Measurements from ENCODE around the gene ACKR3. TPM values are rescaled to one million over a fixed set of nuclear protein-coding genes. Genes with fewer than 3 reads are reported as not detected.
A peak's percentile ranks its signal among the peaks of the same experiment; 100 is the strongest.

The ACKR3 gene
- total and polyA plus RNA-seq, 4 experiments from 2014 or later = 3.7 to 4.5 (median 4.2) TPM

DNA sequence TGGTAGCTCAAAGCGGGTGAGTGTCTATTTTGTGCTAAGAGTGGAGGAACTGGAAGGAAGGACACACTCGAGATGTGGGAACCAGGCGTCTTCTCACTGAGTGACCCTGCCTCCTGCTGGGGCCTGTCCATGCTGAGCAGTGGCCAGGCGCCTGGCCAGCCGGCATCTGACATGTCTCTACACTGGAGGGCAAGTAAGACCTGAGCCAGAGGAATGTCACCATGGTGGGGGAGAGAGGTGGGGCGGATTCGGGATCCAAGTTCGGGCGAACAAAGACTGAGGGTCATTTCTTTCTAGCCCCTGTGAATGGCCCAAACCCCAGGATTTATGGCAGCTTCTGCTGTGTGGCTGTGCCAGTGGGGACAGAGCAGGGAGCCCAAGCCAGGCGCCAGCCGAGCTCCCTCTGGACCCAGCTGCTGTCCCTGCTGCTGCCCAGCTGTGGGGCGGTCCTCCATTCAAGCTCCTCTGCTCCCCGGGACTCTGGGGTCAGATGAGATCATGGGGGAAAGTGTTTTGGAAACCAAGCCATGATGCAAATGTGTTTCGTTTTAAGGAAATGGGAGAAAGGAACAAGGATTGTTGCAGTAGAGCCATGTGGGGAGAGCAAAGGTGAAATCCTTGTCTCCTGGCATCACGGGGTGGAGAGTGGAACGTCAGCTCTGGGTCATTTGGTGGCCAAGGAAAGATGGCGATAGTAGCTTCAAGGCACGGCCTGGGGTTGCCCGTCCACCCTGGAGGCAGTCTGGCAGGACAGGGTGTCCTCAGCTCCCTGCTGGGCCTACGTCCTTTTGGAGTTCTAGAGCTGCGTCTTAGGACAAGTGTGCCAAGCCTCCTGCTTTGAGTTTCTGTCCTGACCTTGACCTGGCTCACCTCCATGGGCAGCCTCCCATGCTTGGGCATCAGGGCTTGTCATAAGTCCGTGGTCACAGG lies 8.1 kb downstream of the ACKR3 start:
- H3K4me1 Mint-ChIP-seq = peaks cover 0 to 4% (median 0%) of the 10 kb centered on the region in 4 donors
- intact Hi-C loops (cut with micrococcal nuclease) = no loop called here
- no peak overlapping the region for H3K4me3 Mint-ChIP-seq
- no peaks in the 10 kb centered on the region for H3K9me3 Mint-ChIP-seq
- H3K27me3 ChIP-seq (ENCODE audit: insufficient read depth, low read length) = no peaks in the 10 kb centered on the region
- H3K27ac Mint-ChIP-seq = peak overlapping the region in 2 of 7 donors; percentile 19 to 48
- H3K4me3 ChIP-seq (ENCODE audit: low read length in 2 of 2) = no peak overlapping the region
- ChIA-PET POLR2A (ENCODE audit: partially characterized antibody) (no interaction called here), CTCF (ENCODE audit: partially characterized antibody) (interaction anchor here (1.2 to 4.2 kb wide), 3 partner anchors 8 to 65 kb away, joined by 3 to 26 read pairs (median 5); partner anchors contain the start of gene ACKR3)
- H3K27me3 Mint-ChIP-seq = no peaks in the 10 kb centered on the region
- H3K9me3 ChIP-seq (ENCODE audit: control insufficient read depth in 1 of 2, low read length in 2 of 2) = no peaks in the 10 kb centered on the region
- peaks cover 9% of the 10 kb centered on the region for H3K36me3 ChIP-seq (ENCODE audit: insufficient read depth, low read length)
- no peaks in the 10 kb centered on the region for H3K4me1 ChIP-seq (ENCODE audit: insufficient read depth, low read length)
- no peak overlapping the region for H3K27ac ChIP-seq (ENCODE audit: low read depth, low read length)
- peaks cover 20 to 36% of the 10 kb centered on the region in 2 donors for H3K36me3 Mint-ChIP-seq
- no peak for DNase-seq

DNA sequence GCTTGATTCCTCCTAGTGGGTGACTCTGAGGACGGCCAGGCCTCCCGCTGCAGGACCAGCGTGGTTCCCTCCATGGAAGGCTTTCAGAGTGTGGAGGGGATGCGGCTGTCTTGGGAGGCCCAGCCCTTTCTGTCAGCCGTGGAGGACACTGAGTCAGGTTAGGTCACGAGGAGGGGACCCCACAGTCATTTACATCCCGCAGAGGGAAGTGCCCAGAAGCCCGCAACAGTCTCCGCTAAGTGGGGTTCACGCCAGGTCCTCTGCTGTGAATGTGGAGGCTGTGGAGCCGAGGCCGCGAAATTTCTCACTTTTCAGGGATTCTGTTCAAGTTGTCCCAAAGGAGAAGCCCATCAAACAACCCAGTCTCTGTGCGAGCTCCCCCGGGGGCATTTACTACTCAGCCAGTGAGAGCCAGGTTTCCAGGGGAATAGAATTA lies 8.8 kb downstream of the ACKR3 start:
- Histone ChIP-seq H3K4me1 (ENCODE audit: insufficient read depth, low read length) (no peaks in the 10 kb centered on the region), H3K4me3 (ENCODE audit: low read length in 2 of 2) (no peak overlapping the region), H3K27me3 (ENCODE audit: insufficient read depth, low read length) (no peaks in the 10 kb centered on the region), H3K9me3 (ENCODE audit: control insufficient read depth in 1 of 2, low read length in 2 of 2) (no peaks in the 10 kb centered on the region), H3K36me3 (ENCODE audit: insufficient read depth, low read length) (peaks cover 9% of the 10 kb centered on the region), H3K27ac (ENCODE audit: low read depth, low read length) (no peak overlapping the region)
- Mint-ChIP-seq H3K9me3 (no peaks in the 10 kb centered on the region), H3K27ac (no peak overlapping the region), H3K4me3 (no peak overlapping the region), H3K27me3 (no peaks in the 10 kb centered on the region), H3K36me3 (peaks cover 16 to 35% of the 10 kb centered on the region in 2 donors), H3K4me1 (peaks cover 0 to 4% (median 1%) of the 10 kb centered on the region in 4 donors)
- no peak for DNase-seq
- intact Hi-C loops (cut with micrococcal nuclease) = no loop called here
- CTCF ChIA-PET (ENCODE audit: partially characterized antibody) = interaction anchor here (1.5 to 4.2 kb wide), 2 partner anchors 9 to 66 kb away, joined by 5 to 26 read pairs; partner anchors contain the start of gene ACKR3
- POLR2A ChIA-PET (ENCODE audit: partially characterized antibody) = no interaction called here

DNA sequence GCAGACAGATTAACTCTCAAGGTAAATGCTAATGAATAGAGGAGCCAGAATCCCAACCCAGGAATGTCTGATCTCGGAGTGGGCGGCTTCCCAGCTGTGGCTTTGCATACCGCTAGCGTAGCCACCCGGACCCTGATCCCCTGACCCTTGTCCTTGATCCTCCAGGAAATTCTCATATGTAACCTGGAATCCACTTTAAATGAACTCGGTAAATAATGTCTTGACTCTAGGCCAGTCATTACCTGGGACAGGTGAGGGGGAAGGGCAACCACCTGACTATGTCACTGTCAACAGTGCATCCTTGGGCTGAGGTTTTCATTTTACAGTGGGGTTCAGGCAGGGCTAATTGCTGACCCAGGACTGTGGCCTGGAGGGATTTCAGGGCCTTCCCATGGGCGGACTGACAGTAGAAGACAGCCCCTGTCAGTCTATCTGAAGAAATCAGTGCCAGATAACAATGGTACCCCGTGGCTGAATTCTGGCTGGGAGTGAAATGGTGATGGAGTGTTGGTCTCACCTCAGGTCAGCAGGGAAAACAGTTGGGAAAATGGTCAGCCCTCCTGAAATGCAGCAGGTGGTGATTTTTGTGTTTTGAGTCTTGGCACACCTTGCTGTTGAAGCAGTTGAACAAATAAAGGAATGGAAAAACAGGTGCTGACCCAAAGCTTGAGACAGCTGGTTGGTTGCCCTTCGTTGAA lies 9.6 kb downstream of the ACKR3 start:
- peaks cover 16 to 34% of the 10 kb centered on the region in 2 donors for H3K36me3 Mint-ChIP-seq
- CTCF ChIA-PET (ENCODE audit: partially characterized antibody) = interaction anchor here (1.0 to 4.2 kb wide), 2 partner anchors 9 to 66 kb away, joined by 3 to 26 read pairs; partner anchors contain the start of gene ACKR3

DNA sequence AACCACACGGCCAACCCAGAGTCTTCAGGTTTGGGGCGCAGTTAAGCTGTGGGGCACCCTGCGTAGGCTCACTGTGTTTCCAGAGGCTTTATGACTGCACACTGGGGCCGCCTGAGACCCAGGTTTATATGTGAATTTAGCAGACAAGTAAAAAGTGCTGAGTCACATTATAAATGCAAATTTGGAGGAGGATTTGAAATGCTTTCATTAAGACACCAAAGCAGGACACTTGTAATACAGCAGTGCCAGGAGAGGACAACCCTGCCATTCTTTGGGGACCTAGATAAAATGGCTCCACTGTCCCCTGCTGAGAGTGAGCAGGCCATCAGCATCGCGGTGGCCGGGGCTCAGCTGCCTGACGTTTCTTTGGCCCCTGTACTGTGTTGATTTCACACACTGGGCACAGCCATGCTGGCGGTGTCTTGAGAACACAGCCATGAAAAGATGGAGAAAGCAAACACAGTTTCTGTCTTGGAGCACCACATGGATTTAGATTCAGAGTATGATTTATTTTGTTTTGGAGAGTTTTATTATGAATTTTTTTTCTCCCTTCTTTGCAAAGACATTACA lies 10.2 kb downstream of the ACKR3 start:
- Mint-ChIP-seq H3K9me3 (no peaks in the 10 kb centered on the region), H3K4me3 (no peak overlapping the region), H3K27me3 (no peaks in the 10 kb centered on the region), H3K4me1 (peaks cover 0 to 2% (median 0%) of the 10 kb centered on the region in 4 donors), H3K36me3 (peaks cover 17 to 32% of the 10 kb centered on the region in 2 donors), H3K27ac (no peak overlapping the region)
- Histone ChIP-seq H3K4me3 (ENCODE audit: low read length in 2 of 2) (no peak overlapping the region), H3K27me3 (ENCODE audit: insufficient read depth, low read length) (no peaks in the 10 kb centered on the region), H3K36me3 (ENCODE audit: insufficient read depth, low read length) (peaks cover 9% of the 10 kb centered on the region), H3K9me3 (ENCODE audit: control insufficient read depth in 1 of 2, low read length in 2 of 2) (no peaks in the 10 kb centered on the region), H3K4me1 (ENCODE audit: insufficient read depth, low read length) (no peaks in the 10 kb centered on the region), H3K27ac (ENCODE audit: low read depth, low read length) (no peak overlapping the region)
- no peak for DNase-seq
- ChIA-PET CTCF (ENCODE audit: partially characterized antibody) (interaction anchor here (1.0 to 4.2 kb wide), 2 partner anchors 10 to 67 kb away, joined by 3 to 26 read pairs; partner anchors contain the start of gene ACKR3), POLR2A (ENCODE audit: partially characterized antibody) (no interaction called here)
- intact Hi-C loops (cut with micrococcal nuclease) = no loop called here

More for the DNA sequence above, 9.6 kb downstream of the ACKR3 start:
- H3K36me3 ChIP-seq (ENCODE audit: insufficient read depth, low read length) = peaks cover 9% of the 10 kb centered on the region
- DNase-seq = no peak
- Mint-ChIP-seq H3K4me3 (no peak overlapping the region), H3K27ac (peak overlapping the region in 1 of 7 donors; percentile 37), H3K9me3 (no peaks in the 10 kb centered on the region), H3K4me1 (peaks cover 0 to 3% (median 1%) of the 10 kb centered on the region in 4 donors), H3K27me3 (no peaks in the 10 kb centered on the region)
- no peak overlapping the region for H3K4me3 ChIP-seq (ENCODE audit: low read length in 2 of 2)
- no peaks in the 10 kb centered on the region for H3K9me3 ChIP-seq (ENCODE audit: control insufficient read depth in 1 of 2, low read length in 2 of 2)
- H3K27me3 ChIP-seq (ENCODE audit: insufficient read depth, low read length) = no peaks in the 10 kb centered on the region
- H3K27ac ChIP-seq (ENCODE audit: low read depth, low read length) = no peak overlapping the region
- intact Hi-C loops (cut with micrococcal nuclease) = no loop called here
- POLR2A ChIA-PET (ENCODE audit: partially characterized antibody) = no interaction called here
- H3K4me1 ChIP-seq (ENCODE audit: insufficient read depth, low read length) = no peaks in the 10 kb centered on the region

DNA sequence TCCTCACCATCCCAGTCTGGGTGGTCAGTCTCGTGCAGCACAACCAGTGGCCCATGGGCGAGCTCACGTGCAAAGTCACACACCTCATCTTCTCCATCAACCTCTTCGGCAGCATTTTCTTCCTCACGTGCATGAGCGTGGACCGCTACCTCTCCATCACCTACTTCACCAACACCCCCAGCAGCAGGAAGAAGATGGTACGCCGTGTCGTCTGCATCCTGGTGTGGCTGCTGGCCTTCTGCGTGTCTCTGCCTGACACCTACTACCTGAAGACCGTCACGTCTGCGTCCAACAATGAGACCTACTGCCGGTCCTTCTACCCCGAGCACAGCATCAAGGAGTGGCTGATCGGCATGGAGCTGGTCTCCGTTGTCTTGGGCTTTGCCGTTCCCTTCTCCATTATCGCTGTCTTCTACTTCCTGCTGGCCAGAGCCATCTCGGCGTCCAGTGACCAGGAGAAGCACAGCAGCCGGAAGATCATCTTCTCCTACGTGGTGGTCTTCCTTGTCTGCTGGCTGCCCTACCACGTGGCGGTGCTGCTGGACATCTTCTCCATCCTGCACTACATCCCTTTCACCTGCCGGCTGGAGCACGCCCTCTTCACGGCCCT lies 11.2 kb downstream of the ACKR3 start:
- Mint-ChIP-seq H3K4me1 (peaks cover 0 to 2% (median 0%) of the 10 kb centered on the region in 4 donors), H3K9me3 (no peaks in the 10 kb centered on the region), H3K4me3 (no peak overlapping the region), H3K27me3 (no peaks in the 10 kb centered on the region), H3K36me3 (peaks cover 21 to 33% of the 10 kb centered on the region in 2 donors), H3K27ac (peak overlapping the region in 3 of 7 donors; percentile 9 to 72 (median 36))
- intact Hi-C loops (cut with micrococcal nuclease) = no loop called here
- Histone ChIP-seq H3K4me3 (ENCODE audit: low read length in 2 of 2) (no peak overlapping the region), H3K36me3 (ENCODE audit: insufficient read depth, low read length) (peaks cover 9% of the 10 kb centered on the region), H3K27ac (ENCODE audit: low read depth, low read length) (no peak overlapping the region), H3K27me3 (ENCODE audit: insufficient read depth, low read length) (no peaks in the 10 kb centered on the region), H3K4me1 (ENCODE audit: insufficient read depth, low read length) (no peaks in the 10 kb centered on the region), H3K9me3 (ENCODE audit: control insufficient read depth in 1 of 2, low read length in 2 of 2) (no peaks in the 10 kb centered on the region)
- no peak for DNase-seq
- ChIA-PET CTCF (ENCODE audit: partially characterized antibody) (interaction anchor here (0.6 to 2.2 kb wide), 2 partner anchors 11 to 67 kb away, joined by 3 to 13 read pairs; partner anchors contain the start of gene ACKR3), POLR2A (ENCODE audit: partially characterized antibody) (no interaction called here)

DNA sequence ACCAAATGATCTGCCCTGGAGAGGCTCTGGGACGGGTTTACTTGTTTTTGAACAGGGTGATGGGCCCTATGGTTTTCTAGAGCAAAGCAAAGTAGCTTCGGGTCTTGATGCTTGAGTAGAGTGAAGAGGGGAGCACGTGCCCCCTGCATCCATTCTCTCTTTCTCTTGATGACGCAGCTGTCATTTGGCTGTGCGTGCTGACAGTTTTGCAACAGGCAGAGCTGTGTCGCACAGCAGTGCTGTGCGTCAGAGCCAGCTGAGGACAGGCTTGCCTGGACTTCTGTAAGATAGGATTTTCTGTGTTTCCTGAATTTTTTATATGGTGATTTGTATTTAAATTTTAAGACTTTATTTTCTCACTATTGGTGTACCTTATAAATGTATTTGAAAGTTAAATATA lies 11.9 kb downstream of the ACKR3 start:
- Mint-ChIP-seq H3K4me3 (no peak overlapping the region), H3K36me3 (peaks cover 21 to 29% of the 10 kb centered on the region in 2 donors)

More for the DNA sequence above, 11.9 kb downstream of the ACKR3 start:
- DNase-seq = no peak
- Histone ChIP-seq H3K9me3 (ENCODE audit: control insufficient read depth in 1 of 2, low read length in 2 of 2) (no peaks in the 10 kb centered on the region), H3K27me3 (ENCODE audit: insufficient read depth, low read length) (no peaks in the 10 kb centered on the region), H3K4me1 (ENCODE audit: insufficient read depth, low read length) (no peaks in the 10 kb centered on the region), H3K4me3 (ENCODE audit: low read length in 2 of 2) (no peak overlapping the region), H3K27ac (ENCODE audit: low read depth, low read length) (no peak overlapping the region), H3K36me3 (ENCODE audit: insufficient read depth, low read length) (peaks cover 9% of the 10 kb centered on the region)
- peaks cover 0 to 2% (median 0%) of the 10 kb centered on the region in 4 donors for H3K4me1 Mint-ChIP-seq
- H3K9me3 Mint-ChIP-seq = peaks cover 0 to under 1% (median 0%) of the 10 kb centered on the region in 8 donors
- CTCF ChIA-PET (ENCODE audit: partially characterized antibody) = interaction anchor here (0.6 to 2.2 kb wide), 2 partner anchors 12 to 68 kb away, joined by 3 to 13 read pairs; partner anchors contain the start of gene ACKR3
- H3K27ac Mint-ChIP-seq = no peak overlapping the region
- intact Hi-C loops (cut with micrococcal nuclease) = no loop called here
- POLR2A ChIA-PET (ENCODE audit: partially characterized antibody) = no interaction called here
- H3K27me3 Mint-ChIP-seq = no peaks in the 10 kb centered on the region

All from CD4-positive, alpha-beta memory T cell (primary cell).